ENCODE results near the gene GRIN3B. TPM values are rescaled to one million over a fixed set of nuclear protein-coding genes. Genes with fewer than 3 reads are reported as not detected.

GRIN3B gene
- total RNA-seq, 3 donors from 2014 or later, result 2.6 TPM; not detected in 2

GRCh38 chr19:966485-967088 is 33.6 kb upstream of the GRIN3B start:
- Histone ChIP-seq H3K36me3 (no peaks in the 10 kb centered on the region), H3K4me3 (no peak overlapping the region), H3K4me1 (no peaks in the 10 kb centered on the region), H3K27ac (no peak overlapping the region), H3K9me3 (peaks cover 6% of the 10 kb centered on the region in 2 donors), H3K27me3 (no peaks in the 10 kb centered on the region)
- no peak for DNase-seq (ENCODE audit: low spot score in 2 of 2)
- intact Hi-C loops (cut with DNase I; ENCODE audit: low total_unique reads), result no loop called here
- no peak for TF ChIP-seq POLR2A (IDR thresholded peaks at IDR 0.05)
- TF ChIP-seq CTCF (IDR thresholded peaks at IDR 0.05), result no peak
- TF ChIP-seq POLR2AphosphoS5 (IDR thresholded peaks at IDR 0.05), result no peak

GRCh38 chr19:970695-971094 is 29.5 kb upstream of the GRIN3B start:
- Histone ChIP-seq H3K36me3 (peaks cover 3% of the 10 kb centered on the region), H3K27me3 (no peaks in the 10 kb centered on the region), H3K4me1 (no peaks in the 10 kb centered on the region), H3K4me3 (no peak overlapping the region), H3K9me3 (peaks cover 6% of the 10 kb centered on the region in 2 donors), H3K27ac (no peak overlapping the region)
- DNase-seq (ENCODE audit: low spot score in 2 of 2), result no peak
- intact Hi-C loops (cut with DNase I; ENCODE audit: low total_unique reads), result no loop called here
- TF ChIP-seq POLR2AphosphoS5 (IDR thresholded peaks at IDR 0.05), result no peak
- peak in 2 of 3 donors; percentile 27 to 45 for TF ChIP-seq CTCF (IDR thresholded peaks at IDR 0.05)
- no peak for TF ChIP-seq POLR2A (IDR thresholded peaks at IDR 0.05)

- Histone ChIP-seq H3K27ac (no peak overlapping the region), H3K36me3 (peaks cover 3% of the 10 kb centered on the region), H3K27me3 (no peaks in the 10 kb centered on the region), H3K4me1 (no peaks in the 10 kb centered on the region), H3K9me3 (peaks cover 6% of the 10 kb centered on the region in 2 donors), H3K4me3 (no peak overlapping the region)
- intact Hi-C loops (cut with DNase I; ENCODE audit: low total_unique reads), result no loop called here
- no peak for DNase-seq (ENCODE audit: low spot score in 2 of 2)
- TF ChIP-seq POLR2AphosphoS5 (IDR thresholded peaks at IDR 0.05), result no peak
- TF ChIP-seq CTCF (IDR thresholded peaks at IDR 0.05), result no peak
- TF ChIP-seq POLR2A (IDR thresholded peaks at IDR 0.05), result no peak
Measured at GRCh38 chr19:971795-972194, 28.4 kb upstream of the GRIN3B start.

- Histone ChIP-seq H3K4me1 (no peaks in the 10 kb centered on the region), H3K27ac (no peak overlapping the region), H3K36me3 (peaks cover 3% of the 10 kb centered on the region), H3K9me3 (peaks cover 6% of the 10 kb centered on the region in 2 donors), H3K27me3 (no peaks in the 10 kb centered on the region), H3K4me3 (no peak overlapping the region)
- intact Hi-C loops (cut with DNase I; ENCODE audit: low total_unique reads), result no loop called here
- TF ChIP-seq POLR2AphosphoS5 (IDR thresholded peaks at IDR 0.05), result no peak
- no peak for TF ChIP-seq CTCF (IDR thresholded peaks at IDR 0.05)
- TF ChIP-seq POLR2A (IDR thresholded peaks at IDR 0.05), result no peak
- DNase-seq (ENCODE audit: low spot score in 2 of 2), result no peak
Measured at GRCh38 chr19:972281-972680, 27.9 kb upstream of the GRIN3B start.

- TF ChIP-seq CTCF (IDR thresholded peaks at IDR 0.05) (no peak), POLR2AphosphoS5 (IDR thresholded peaks at IDR 0.05) (no peak), POLR2A (IDR thresholded peaks at IDR 0.05) (no peak)
- Histone ChIP-seq H3K4me1 (no peaks in the 10 kb centered on the region), H3K36me3 (peaks cover 3% of the 10 kb centered on the region), H3K9me3 (peaks cover 6% of the 10 kb centered on the region in 2 donors), H3K27me3 (no peaks in the 10 kb centered on the region), H3K27ac (no peak overlapping the region), H3K4me3 (no peak overlapping the region)
- intact Hi-C loops (cut with DNase I; ENCODE audit: low total_unique reads), result no loop called here
- DNase-seq (ENCODE audit: low spot score in 2 of 2), result no peak
Measured at GRCh38 chr19:973726-974563, 26.3 kb upstream of the GRIN3B start.

Measured in breast epithelium (tissue), 4 donors.